ENCODE results near the gene MAP3K2.

MAP3K2 gene

DNA sequence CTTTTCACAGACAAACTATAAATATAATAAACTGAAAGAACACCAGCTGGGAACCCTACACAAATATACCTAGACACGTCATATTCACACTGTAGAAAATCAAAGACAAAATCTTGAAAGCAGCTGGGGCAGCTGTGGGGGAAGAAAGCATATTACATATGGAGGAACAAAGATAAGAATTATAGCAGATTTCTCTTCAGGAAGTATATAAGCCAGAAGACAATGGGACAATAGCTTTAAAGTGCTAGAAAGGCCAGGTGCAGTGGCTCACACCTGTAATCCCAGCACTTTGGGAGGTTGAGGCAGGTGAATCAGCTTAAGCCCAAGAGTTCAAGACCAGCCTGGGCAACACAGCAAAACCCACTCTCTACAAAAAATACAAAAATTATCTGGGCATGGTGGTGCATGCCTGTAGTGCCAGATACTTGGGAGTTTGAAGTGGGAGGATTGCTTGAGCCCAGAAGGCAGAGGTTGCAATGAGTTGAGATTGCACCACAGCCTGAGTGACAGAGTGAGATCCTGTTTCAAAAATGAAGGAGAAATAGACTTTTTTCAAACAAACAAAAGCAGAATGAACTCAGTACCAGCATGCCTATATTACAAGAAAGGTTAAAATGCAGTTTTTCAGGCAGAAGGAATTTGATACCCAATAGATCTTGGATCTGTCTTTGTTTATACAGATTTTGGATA lies 67.0 kb downstream of the MAP3K2 start:
- POLR2A ChIA-PET = no interaction called here
- Histone ChIP-seq H3K9me3 (ENCODE audit: control insufficient read depth, insufficient read depth, low read depth, low read length) (no peaks in the 10 kb centered on the region), H3K36me3 (ENCODE audit: control insufficient read depth in 2 of 2, insufficient read depth in 1 of 2, low read length in 2 of 2) (peaks cover 62 to 79% of the 10 kb centered on the region in 2 experiments), H3K4me1 (ENCODE audit: control insufficient read depth, insufficient read depth, low read length) (no peaks in the 10 kb centered on the region), H3K4me3 (ENCODE audit: low read depth, low read length) (no peak overlapping the region), H3K27ac (ENCODE audit: extremely low read depth, low read depth, low read length) (no peak overlapping the region)
- CTCF ChIA-PET = interaction anchor here (1.6 to 1.7 kb wide), 2 partner anchors 121 to 159 kb away, joined by 5 to 7 read pairs; no protein-coding TSS in a partner anchor
- no peak for TF ChIP-seq YY1 (tag by site-specific recombination; IDR thresholded peaks at IDR 0.05)

DNA sequence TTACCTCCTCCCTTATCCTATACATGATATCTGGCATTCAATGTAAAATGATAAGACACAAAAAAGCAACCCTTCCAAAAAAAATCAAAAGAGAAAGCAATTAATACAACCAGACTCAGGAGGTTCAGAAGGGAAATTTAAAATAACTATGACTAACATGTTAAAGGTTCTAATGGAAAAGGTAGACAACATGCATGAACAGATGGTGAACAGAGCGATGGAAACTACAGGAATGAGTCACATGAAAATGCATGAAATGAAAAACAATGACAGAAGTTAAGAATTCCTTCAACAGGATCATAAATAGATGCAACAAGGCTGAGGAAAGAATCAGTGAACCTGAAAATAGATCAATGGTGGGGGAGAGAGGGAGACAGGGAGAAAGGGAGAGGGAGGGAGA lies 67.7 kb downstream of the MAP3K2 start:
- CTCF ChIA-PET = interaction anchor here (1.7 kb wide), 1 partner anchor 159 kb away, joined by 5 read pairs; no protein-coding TSS in a partner anchor
- Histone ChIP-seq H3K4me3 (ENCODE audit: low read depth, low read length) (no peak overlapping the region), H3K9me3 (ENCODE audit: control insufficient read depth, insufficient read depth, low read depth, low read length) (no peaks in the 10 kb centered on the region), H3K27ac (ENCODE audit: extremely low read depth, low read depth, low read length) (no peak overlapping the region), H3K4me1 (ENCODE audit: control insufficient read depth, insufficient read depth, low read length) (no peaks in the 10 kb centered on the region), H3K36me3 (ENCODE audit: control insufficient read depth in 2 of 2, insufficient read depth in 1 of 2, low read length in 2 of 2) (peaks cover 59 to 80% of the 10 kb centered on the region in 2 experiments)
- no peak for TF ChIP-seq ZNF707 (tag by site-specific recombination; IDR thresholded peaks at IDR 0.05)
- no peak for TF ChIP-seq ZNF558 (tag by site-specific recombination; IDR thresholded peaks at IDR 0.05)
- TF ChIP-seq TCF7L2 (IDR thresholded peaks at IDR 0.05; ENCODE audit: borderline replicate concordance, low read depth, low read length) = no peak
- TF ChIP-seq KLF7 (tag by site-specific recombination; IDR thresholded peaks at IDR 0.05; ENCODE audit: borderline replicate concordance) = no peak
- TF ChIP-seq ZNF274 (IDR thresholded peaks at IDR 0.05; ENCODE audit: low read length) = no peak
- no peak for TF ChIP-seq ZNF274 (tag by site-specific recombination; IDR thresholded peaks at IDR 0.05; ENCODE audit: borderline replicate concordance)
- no peak for TF ChIP-seq ZNF76 (tag by site-specific recombination; IDR thresholded peaks at IDR 0.05; ENCODE audit: borderline replicate concordance, low read depth)
- no peak for TF ChIP-seq ZBTB7A (tag by site-specific recombination; IDR thresholded peaks at IDR 0.05; ENCODE audit: low read depth)
- no peak for TF ChIP-seq CTCF (tag by site-specific recombination; IDR thresholded peaks at IDR 0.05)
- no peak for TF ChIP-seq ZNF155 (tag by site-specific recombination; IDR thresholded peaks at IDR 0.05)
- TF ChIP-seq, protein P1, sequence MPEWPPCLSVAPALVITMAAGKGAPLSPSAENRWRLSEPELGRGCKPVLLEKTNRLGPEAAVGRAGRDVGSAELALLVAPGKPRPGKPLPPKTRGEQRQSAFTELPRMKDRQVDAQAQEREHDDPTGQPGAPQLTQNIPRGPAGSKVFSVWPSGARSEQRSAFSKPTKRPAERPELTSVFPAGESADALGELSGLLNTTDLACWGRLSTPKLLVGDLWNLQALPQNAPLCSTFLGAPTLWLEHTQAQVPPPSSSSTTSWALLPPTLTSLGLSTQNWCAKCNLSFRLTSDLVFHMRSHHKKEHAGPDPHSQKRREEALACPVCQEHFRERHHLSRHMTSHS (tag by site-specific recombination; IDR thresholded peaks at IDR 0.05) = no peak
- TF ChIP-seq WT1 (tag by site-specific recombination; IDR thresholded peaks at IDR 0.05) = no peak
- no peak for TF ChIP-seq GLIS1 (tag by site-specific recombination; IDR thresholded peaks at IDR 0.05)
- no peak for TF ChIP-seq ZNF324 (tag by site-specific recombination; IDR thresholded peaks at IDR 0.05)
- TF ChIP-seq KLF9 (tag by site-specific recombination; IDR thresholded peaks at IDR 0.05; ENCODE audit: low read depth) = no peak
- TF ChIP-seq ZNF664 (tag by site-specific recombination; IDR thresholded peaks at IDR 0.05) = no peak
- TF ChIP-seq ZNF426 (tag by site-specific recombination; IDR thresholded peaks at IDR 0.05) = no peak
- POLR2A ChIA-PET = no interaction called here

DNA sequence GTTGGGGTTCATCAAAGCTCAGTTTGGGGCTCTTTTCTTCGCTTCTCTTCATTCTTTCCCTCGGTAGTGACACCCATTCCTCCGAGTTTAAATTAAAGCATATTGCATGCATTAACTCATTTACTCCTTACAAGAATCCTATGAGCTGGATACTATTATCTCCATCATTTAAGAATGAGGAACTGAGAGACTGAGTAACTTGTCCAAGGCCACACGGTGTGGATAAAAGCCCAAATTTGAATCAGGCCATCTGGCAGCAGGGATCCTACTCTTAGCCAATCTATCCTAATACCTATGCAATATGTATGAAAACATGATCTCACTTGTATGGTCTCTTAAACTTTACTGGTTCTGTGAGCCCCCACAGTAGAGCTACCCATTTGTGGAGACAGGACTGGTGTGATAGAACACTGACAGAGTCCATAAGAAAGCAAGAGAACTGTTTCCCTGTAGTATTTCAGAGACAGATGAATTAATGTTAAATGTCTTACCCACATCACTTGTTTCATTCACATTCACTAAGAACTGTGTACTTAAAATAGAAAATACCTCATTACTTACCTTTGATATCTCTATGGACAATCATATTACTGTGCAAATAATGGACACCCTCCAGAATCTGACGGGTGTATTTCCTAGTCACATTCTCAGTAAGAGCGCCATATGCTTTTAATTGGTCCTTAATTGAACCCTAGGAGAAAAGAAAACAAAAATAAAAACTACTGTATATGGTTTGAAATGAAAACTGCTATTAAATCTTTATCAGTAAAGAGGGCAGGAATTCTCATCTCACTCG lies 73.4 kb downstream of the MAP3K2 start:
- Histone ChIP-seq H3K4me3 (ENCODE audit: low read depth, low read length) (no peak overlapping the region), H3K36me3 (ENCODE audit: control insufficient read depth in 2 of 2, insufficient read depth in 1 of 2, low read length in 2 of 2) (peaks cover 55 to 93% of the 10 kb centered on the region in 2 experiments), H3K27ac (ENCODE audit: extremely low read depth, low read depth, low read length) (no peak overlapping the region), H3K4me1 (ENCODE audit: control insufficient read depth, insufficient read depth, low read length) (no peaks in the 10 kb centered on the region), H3K9me3 (ENCODE audit: control insufficient read depth, insufficient read depth, low read depth, low read length) (no peaks in the 10 kb centered on the region)
- POLR2A ChIA-PET = no interaction called here
- CTCF ChIA-PET = no interaction called here
- TF ChIP-seq, protein P2, sequence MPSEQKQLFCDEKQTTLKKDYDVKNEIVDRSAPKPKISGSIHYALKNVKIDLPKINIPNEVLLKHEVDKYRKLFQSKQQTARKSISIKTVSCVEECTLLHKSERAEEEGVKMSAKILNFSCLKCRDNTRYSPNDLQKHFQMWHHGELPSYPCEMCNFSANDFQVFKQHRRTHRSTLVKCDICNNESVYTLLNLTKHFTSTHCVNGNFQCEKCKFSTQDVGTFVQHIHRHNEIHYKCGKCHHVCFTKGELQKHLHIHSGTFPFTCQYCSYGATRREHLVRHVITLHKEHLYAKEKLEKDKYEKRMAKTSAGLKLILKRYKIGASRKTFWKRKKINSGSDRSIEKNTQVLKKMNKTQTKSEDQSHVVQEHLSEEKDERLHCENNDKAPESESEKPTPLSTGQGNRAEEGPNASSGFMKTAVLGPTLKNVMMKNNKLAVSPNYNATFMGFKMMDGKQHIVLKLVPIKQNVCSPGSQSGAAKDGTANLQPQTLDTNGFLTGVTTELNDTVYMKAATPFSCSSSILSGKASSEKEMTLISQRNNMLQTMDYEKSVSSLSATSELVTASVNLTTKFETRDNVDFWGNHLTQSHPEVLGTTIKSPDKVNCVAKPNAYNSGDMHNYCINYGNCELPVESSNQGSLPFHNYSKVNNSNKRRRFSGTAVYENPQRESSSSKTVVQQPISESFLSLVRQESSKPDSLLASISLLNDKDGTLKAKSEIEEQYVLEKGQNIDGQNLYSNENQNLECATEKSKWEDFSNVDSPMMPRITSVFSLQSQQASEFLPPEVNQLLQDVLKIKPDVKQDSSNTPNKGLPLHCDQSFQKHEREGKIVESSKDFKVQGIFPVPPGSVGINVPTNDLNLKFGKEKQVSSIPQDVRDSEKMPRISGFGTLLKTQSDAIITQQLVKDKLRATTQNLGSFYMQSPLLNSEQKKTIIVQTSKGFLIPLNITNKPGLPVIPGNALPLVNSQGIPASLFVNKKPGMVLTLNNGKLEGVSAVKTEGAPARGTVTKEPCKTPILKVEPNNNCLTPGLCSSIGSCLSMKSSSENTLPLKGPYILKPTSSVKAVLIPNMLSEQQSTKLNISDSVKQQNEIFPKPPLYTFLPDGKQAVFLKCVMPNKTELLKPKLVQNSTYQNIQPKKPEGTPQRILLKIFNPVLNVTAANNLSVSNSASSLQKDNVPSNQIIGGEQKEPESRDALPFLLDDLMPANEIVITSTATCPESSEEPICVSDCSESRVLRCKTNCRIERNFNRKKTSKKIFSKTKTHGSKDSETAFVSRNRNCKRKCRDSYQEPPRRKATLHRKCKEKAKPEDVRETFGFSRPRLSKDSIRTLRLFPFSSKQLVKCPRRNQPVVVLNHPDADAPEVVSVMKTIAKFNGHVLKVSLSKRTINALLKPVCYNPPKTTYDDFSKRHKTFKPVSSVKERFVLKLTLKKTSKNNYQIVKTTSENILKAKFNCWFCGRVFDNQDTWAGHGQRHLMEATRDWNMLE (tag by site-specific recombination; conservative IDR thresholded peaks at IDR 0.05; ENCODE audit: low read depth) = no peak
- TF ChIP-seq RBAK (tag by site-specific recombination; IDR thresholded peaks at IDR 0.05) (no peak), AEBP2 (tag by site-specific recombination; IDR thresholded peaks at IDR 0.05; ENCODE audit: borderline replicate concordance) (no peak)
